ENCODE measurements around the gene ANXA3.
"Not testable (repeated sequence)": the region's sequence is repeated elsewhere in the genome, so short reads cannot be mapped to it uniquely, and the experiment has no call there.

Gene ANXA3

DNA sequence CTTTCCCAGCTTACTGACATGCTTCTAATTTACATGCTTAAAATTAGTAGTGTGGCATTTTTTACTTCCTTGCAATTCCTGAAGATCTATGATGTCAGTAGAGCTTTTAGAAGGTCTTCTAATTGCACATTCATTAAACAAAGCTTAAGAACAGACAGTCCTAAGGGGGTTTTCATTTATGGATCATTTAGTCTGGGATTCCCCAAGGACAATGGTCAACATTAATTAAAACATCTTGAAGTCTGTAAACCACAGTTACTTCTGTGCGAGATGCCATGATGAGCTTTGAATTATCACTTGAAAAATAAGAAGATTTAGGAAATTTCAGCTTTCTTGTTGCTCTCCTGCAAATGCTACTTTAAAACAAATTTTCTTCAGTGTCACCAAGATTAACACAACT is 20.2 kb downstream of the ANXA3 start:
- no peak for DNase-seq (ENCODE audit: low spot score)

DNA sequence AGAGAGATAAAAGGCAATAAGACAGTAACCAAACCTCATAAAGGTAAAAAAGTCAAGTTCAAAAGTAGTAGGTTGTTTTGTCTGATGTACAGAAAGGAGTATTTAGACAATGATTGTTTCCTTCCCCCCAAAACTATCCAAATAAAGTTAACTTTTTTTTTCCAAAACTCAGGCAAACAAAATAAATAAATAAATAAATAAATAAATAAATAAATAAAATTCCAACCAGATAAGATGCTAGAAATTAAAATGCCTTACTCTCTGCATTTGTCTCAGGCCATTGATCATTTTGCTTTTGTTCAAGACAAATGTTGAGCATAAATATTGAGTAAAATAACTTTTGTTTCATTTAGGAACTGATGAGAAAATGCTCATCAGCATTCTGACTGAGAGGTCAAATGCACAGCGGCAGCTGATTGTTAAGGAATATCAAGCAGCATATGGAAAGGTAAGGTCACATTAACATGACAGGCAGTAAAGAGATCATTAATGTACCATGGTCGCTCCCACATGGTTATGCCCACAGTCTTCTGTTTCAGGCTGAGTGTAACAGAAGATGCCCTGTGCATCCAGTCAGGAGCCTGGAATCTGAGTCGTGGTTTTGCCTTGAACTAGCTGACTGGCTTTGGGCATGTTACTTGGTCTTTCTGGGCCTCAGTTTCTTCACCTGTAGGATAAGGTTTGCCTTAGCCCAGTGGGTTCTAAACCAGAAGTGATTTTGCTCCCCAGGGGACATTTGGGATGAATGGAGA is 27.3 kb downstream of the ANXA3 start:
- DNase-seq (ENCODE audit: low spot score): no peak

DNA sequence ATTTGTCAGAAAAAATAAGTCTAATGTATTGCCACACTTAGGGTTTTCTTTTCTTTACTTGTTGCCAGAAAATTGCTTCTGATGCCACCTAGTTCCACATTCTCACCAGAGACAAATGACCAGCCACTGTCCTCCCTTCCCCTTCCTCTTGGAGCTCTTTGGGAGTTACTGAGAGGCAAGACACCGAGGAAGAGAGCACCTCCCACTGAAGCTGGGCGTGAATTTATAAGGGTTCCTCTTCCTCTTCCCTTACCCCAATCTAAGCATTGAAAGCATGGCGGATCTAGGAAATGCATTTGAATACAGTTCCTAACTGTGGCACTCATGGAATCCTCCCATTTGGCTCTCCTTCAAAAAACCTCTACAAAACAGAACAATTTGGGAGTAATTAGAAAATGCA is 30.0 kb downstream of the ANXA3 start:
- DNase-seq (ENCODE audit: low spot score): no peak

DNA sequence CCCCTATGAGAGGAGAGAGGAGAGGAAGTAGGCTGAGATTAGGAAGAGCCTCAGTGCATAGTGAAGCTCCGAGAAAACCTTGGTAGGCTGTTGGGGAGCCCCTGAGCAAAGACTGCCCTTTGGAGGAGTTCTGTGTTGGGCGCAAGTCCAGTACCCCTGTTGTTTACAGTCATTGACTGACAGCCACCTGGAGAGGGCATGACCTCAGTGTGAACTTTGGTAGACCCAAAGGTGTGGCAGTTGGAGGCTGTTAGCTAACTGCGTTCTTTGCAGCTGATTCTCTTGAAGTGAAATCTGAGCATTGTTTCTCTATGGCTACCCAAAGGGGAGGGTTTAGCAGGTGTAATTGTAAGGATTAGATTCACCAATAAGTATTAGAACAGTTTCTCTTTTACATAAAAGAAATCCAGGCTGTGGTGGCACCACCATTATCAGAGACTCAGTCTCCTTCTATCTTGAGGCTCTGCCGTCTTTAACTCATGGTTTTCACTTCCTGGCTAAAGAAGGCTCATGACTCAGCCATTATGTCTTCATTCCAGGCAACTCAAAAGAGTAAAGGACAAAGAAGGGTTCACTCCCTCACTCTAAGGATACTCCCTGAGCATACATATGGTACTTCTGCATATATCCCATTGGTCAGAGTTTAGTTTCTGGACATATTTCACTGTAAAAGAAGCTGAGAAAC is 33.4 kb downstream of the ANXA3 start:
- no peak for DNase-seq (ENCODE audit: low spot score)

DNA sequence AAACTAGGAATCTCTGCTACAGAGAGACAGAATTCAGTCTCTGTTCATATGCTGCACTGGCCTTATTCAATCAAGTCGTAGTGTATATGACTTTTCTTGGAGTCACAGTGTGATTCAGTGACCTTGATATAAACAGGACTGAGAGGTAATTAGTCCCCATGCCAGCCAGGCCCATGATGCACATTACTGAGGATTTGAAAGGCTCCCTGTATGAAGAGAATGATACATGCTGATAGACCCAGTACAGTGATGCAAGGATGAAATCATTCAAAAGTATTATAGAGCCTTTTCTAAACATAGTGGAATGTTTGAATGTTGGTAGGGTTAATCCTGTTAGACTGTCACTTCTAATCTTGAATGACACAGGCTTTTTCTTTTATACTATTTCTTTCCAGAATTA is 34.1 kb downstream of the ANXA3 start:
- no peak for DNase-seq (ENCODE audit: low spot score)

DNA sequence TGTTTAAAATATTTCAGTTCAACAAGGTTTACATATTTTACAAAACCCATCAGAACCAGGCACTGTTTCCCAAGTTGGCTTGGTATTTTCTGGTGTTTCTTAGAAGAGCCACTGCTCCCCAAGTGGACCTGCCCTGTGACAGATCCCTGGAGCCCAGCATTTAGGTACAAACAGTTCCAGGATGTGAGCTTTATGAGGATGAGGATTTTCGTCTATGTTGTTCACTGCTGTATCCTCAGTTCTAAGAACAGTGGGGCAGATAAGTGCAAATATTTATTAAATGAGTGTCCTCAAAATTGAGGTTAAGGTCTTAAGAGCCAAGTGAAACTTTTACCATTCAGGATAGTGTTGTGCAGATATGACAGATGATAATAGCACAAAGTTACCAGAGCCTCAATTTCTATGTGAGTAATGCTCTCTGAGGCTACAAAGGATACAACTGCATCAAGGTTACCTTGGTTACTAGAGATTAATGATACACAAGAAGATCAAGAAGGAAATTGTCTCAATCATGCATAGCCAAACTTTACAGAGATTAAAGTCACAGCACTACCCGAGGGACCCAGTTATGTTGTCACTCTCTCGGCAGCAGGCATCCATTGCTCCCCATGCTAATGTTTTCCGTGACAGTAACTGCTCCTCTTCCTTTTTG is 37.5 kb downstream of the ANXA3 start:
- DNase-seq (ENCODE audit: low spot score): no peak

DNA sequence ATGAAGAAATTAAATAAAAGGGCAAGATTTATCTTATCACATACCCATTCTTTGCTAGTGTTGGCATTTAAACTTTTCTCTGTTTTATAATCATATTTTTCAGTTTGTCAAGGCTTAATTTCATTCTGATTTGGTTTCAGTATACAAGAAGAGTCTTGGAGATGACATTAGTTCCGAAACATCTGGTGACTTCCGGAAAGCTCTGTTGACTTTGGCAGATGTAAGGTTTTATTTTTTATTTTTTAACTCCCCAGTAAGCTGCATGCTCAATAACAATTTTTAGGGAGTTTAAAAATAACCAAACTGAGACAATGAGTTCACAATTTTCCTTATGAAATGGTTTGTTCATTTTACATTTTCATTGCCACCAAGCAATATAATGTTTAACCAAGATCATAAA is 39.8 kb downstream of the ANXA3 start:
- no peak for DNase-seq (ENCODE audit: low spot score)

DNA sequence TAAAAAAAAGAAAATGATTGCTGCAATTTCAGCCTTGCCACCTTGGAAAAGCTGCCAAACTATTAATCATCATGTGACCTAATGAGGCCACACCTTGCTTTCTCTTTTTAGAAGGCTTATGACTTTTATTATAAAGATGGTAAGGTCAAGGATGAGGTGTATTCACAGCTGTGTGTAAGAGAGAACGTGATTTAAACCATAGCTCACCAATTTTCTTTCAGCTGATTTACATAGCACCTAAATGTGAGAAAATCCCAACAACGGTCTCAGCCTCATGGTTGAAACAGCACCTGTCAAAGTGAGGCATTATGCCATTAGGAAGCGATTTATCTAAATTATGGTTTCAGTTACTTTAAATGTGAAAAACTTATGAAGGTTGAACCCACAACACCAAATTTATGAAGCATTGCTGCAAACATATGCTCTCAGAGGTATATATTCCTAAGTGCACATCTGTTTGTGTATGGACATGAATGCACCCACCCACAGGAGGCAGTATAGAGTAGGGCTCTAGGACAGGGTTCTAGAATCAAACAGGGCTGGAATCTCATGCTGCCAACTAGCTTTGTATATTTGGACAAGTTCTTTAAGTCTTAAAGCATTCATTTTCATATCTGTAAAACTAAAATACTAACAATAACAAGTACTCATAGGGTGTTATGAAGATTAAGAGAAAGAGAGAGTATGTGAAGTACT is 40.7 kb downstream of the ANXA3 start:
- no peak for DNase-seq (ENCODE audit: low spot score)

DNA sequence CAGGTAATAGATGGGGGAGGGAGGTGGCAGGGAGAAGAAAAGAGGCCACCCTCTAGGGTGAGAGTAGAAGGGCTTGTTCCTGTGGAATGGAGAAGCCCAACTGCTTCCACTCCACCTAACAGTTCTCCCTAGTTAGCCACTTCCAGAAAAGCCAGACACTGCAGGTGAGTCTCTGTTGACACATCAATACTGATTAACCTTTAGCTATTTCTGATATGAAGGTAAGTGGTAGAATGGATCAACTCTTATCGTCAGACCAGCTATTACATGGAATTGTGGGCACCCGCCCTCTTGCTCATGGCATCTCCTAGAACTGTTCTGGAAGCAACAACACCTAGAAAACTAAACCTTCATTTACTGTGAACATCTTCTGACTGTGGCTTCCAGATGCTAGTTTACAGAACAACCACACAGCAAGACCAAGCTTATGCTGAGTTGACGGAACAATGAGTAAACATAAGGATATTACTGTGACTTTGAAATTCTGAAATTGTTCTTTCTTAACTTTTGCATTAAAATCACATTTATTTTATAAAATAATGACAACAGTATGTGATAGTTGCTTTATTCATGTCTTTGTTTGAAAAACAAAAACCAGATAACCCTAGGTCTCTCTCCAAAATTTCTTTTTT is 44.7 kb downstream of the ANXA3 start:
- DNase-seq (ENCODE audit: low spot score): no peak

DNA sequence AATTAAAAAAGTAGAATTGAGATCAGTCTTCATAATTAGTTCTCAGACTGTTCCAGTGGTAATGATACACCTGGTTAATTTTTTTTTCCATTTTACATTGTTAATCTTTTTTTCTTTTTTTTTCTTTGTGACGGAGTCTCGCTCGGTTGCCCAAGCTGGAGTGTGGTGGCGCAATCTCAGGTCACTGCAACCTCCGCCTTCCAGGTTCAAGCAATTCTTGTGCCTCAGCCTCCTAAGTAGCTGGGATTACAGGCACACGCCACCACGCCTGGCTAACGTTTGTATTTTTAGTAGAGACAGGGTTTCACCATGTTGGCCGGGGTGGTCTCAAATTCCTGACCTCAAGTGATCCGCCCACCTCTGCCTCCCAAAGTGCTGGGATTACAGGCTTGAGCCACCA is 46.9 kb downstream of the ANXA3 start:
- DNase-seq (ENCODE audit: low spot score): not testable (repeated sequence)

DNA sequence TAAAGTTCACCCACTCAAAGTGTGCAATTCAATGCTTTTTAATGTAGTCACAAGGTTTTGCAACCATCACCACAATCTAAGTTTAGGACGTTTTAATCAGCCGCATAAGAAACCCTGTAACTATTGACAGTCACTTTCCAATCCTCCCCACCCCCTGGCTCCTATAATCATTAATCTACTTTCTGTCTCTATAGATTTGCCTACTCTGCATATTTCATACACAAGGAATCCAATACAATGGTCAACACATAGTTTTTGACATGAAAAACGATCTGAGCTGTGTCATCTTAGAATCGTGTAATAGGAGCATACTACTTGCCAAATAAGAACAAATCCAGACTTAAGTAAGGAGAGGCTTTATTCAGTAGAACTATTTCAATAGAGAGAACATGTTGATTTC is 47.6 kb downstream of the ANXA3 start:
- DNase-seq (ENCODE audit: low spot score): no peak

DNA sequence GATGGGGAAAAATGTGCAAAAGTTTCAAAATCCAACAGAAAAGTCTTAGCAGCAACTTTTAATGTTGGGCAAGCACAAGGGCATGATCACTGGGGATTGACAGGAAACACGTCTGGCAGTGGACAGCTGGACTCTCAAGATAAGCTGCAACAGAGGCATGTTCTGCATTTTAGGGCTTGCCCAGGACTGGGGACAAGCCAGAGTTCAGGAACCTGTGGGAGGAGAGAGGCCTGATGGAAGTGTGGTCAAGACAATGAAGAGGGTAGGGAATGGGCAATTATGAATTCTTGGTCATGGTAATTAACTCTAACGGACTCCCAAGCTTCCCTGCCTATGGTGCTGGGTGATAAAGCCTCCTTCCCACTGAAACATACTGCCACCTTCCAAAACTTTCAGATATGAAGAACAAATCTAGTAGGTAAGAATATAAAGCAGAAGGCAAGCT is 48.4 kb downstream of the ANXA3 start:
- no peak for DNase-seq (ENCODE audit: low spot score)

DNA sequence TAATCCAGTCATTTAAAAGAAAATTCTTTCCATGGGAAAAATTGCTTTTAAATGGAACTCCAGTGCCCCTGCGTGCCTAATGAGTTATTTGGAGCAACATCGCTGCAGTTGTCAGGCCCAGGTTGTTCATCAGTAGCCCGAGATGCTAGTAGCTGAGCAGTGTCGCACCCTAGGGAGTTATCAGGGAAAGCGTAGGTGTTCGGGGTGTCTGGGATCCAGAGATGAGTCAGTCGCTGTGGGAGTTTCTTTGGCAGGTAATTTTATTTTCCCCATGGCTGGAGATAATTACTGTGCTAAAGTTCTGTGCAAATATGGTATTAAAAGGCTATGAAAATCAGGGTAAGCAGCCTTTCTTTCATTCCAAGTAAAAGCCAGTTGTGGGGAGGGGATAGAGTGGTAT is 49.4 kb downstream of the ANXA3 start:
- no peak for DNase-seq (ENCODE audit: low spot score)

DNA sequence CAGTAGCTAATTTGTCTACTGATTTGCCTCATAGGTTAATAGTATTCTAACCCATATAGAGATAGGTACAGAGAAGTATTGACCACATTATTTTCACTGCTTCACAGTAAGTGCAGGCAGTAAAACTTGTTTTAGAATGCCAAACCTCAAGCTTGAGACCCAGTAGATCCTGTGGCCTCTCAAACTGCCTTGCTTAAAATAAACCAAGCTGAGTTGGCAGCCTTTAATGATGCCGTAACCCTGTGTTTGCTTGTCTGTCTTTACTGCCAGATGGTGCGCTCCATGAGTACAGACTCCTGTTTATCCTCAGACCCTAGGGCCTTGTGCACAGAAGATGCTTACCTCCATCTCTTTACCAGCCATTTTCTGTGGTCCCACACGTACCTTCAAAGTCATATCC is 50.8 kb downstream of the ANXA3 start:
- DNase-seq (ENCODE audit: low spot score): no peak

DNA sequence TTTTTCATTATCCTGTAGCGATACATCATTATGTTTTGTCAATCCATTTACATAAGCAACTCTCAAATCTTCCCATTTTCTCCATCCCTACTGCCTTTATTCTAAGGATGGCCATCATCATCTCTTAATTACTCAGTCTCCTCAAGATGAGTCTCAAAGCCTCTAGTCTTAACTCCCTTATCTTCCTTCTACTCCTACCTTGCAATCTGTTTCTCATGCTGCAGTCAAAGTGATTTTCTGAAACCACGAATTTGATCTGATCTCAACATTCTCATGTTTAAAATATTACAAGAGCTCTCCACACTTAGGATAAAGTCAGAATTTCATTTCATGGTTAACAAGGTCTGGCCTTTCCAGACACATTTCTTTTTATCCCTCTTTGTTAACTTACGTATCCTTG is 51.8 kb downstream of the ANXA3 start:
- DNase-seq (ENCODE audit: low spot score): no peak

DNA sequence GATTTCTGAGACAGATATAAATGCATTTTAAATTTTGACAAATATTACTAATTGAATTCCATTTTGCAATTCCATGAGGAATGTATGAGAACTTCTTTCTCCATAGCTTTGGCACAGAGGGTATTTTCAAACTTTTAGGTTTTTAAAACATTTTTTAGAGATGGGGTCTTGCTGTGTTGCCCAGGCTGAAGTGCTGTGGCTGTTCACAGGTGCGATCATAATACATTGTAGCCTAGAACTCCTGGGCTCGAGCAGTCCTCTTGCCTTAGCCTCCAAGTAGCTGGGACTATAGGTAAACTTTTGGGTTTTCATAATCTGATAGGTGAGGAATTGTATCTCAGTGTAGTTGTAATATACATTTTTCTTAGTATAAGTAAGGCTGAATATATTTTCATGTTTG is 53.4 kb downstream of the ANXA3 start:
- DNase-seq (ENCODE audit: low spot score): no peak

DNA sequence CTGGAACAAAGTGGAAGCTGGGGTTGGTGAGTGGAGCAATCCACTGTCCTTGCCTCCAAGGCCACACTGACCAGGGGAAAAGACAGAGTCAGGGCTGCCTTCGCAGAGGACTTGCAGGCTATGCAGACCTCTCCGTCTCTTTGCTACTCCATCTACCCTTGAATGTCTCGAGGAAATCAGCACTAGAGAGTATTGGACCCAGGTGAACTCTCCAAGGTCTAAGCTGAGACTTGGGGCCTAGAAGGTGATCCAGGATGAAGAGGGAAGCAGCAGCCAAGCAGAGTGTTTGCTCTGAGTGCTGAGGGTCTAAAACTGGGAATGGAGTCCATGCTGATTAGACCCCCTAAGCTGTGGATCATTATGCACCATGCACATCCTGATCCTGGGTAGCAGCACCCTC is 54.5 kb downstream of the ANXA3 start:
- no peak for DNase-seq (ENCODE audit: low spot score)

DNA sequence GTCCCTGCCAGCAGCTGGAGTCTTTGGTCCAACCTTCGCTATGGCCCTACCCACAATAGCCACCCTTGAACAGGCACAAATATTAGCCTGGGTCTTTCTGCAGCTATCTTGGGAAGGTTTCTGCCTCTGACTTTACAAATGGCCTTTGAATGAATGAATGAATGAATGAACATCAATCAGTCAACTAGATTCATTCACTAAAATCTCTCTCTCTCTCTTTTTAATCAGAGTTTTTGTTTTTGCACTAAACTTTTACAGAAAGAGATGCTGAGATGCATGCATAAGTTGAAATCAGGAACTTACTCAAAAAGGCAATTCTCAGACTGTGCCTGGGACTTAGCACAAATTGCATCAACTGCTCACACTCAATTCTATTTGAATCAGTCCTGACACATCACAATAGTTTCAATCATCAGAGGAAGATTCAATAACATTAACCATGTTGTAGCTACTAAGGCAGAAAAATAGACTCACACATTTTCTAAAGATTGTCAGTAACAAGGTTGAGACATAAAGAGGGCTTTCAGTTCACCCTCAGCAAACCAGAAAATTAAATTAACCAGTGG is 55.0 kb downstream of the ANXA3 start:
- no peak for DNase-seq (ENCODE audit: low spot score)

DNA sequence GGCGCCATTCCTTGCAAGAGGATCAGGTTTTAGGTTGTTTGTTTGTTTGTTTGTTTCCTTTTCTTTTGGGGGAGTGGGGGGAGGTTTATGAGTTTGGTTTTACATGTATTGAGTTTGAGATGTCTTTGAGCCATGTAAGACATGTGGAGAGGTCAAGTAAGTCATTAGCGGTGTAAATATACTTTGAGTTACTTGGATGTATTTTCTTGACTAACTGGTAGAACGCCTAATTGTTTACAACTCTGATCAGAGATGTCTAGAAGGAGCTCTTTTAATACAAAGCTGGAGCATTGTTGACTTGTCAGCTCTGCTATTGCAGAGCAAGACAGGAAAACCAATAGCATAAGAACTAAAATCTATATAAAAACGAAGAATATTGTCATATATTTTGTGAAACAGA is 57.1 kb downstream of the ANXA3 start:
- no peak for DNase-seq (ENCODE audit: low spot score)

DNA sequence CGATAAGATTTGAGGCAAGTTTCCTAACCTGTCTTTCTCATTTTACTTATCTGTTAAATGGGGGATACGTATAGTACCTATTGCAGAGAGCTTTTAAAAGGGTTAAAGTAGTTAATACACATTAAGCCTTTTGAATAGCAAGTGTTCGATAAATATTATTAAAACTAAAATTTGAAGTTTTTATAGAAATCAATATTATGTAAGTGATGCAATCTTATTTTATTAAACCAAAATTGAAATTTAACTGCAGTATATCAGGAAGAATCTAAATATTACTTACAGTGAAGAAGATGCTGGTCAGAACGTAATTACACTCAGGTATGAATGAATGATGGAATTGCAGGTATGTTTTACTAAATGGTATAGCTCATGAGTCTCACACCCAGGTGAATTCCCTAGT is 58.0 kb downstream of the ANXA3 start:
- DNase-seq (ENCODE audit: low spot score): no peak

DNA sequence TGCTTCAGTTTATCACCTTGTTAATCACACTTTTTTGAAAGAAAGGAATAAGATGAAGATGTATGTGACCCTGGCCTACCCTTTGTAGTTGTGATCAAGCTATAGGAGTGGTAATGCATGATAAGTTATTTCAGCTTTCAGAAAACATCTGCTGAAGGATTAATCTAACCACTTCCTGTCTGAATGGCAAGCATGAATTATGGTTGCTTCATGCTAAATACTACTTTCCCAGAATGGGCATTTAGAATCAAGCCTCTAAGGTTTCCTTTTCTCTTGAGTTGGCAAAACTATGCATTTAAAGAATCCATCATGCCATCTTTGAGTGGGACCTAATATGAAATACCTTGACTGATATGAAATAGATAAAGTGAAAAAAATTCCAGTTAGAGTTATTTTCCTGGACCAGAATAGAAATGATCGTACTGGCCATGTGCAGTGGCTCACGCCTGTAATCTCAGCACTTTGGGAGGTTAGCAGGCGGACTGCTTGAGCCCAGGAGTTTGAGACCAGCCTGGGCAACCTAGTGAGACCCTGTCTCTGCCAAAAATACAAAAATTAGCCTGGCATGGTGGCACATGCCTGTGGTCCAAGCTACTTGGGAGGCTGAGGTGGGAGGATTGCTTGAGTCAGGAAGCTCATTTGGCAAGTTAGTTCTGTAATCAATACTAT is 59.1 kb downstream of the ANXA3 start:
- DNase-seq (ENCODE audit: low spot score): no peak

DNA sequence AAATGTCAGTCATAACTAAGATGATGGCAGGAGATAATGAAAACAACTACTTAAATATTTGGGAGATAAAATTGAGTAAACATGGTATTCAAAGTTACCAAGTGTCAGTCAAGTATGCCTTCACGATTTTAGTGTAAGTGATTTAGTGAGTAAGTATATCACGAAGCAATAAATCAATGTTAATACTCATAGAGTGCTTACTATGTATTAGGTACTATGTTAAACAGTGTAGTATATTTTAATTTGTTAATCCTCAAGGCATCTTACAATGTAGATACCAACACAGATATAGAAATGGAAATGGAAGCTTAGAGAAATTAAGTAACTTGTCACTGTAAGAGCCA is 59.6 kb downstream of the ANXA3 start:
- DNase-seq (ENCODE audit: low spot score): no peak

All from ecto neural progenitor cell (in vitro differentiated cells).